DOHH2 (cell line): Measurements from ENCODE around the gene LGR6.

Experiments
- H3F3A ChIP-seq: fragments of 200-600 bp; sonication (generic), shearing (Covaris generic); 2 replicates; pipeline ENCODE4 v1.6.0; 2016; ENCODE audit warnings: antibody characterized with exemption, mild to moderate bottlenecking; ENCODE audit not compliant: control insufficient read depth, insufficient read depth
- H3K27ac ChIP-seq: fragments of 200-600 bp; sonication (generic); 2 replicates; pipeline ENCODE4 v1.5.1; 2014; ENCODE audit warnings: low read depth, mild to moderate bottlenecking, low read length, moderate library complexity
- H3K27me3 ChIP-seq: fragments of 200-600 bp; sonication (generic); 2 replicates; pipeline ENCODE4 v1.6.1; 2014; ENCODE audit warnings: mild to moderate bottlenecking, low read length, mixed read lengths; ENCODE audit not compliant: control insufficient read depth
- H3K36me3 ChIP-seq: fragments of 200-600 bp; sonication (generic); 2 replicates; pipeline ENCODE4 v1.6.1; 2014; ENCODE audit warnings: mild to moderate bottlenecking, low read length, moderate library complexity, mixed read lengths; ENCODE audit not compliant: control insufficient read depth
- H3K4me1 ChIP-seq: fragments of 200-600 bp; sonication (generic); 2 replicates; pipeline ENCODE4 v1.6.1; 2014; ENCODE audit warnings: mild to moderate bottlenecking, low read length, mixed read lengths; ENCODE audit not compliant: control insufficient read depth
- H3K4me2 ChIP-seq: fragments of 200-600 bp; sonication (generic); 2 replicates; pipeline ENCODE4 v1.6.0; 2014; ENCODE audit warnings: mild to moderate bottlenecking, low read length, moderate library complexity
- H3K4me3 ChIP-seq: fragments of 200-600 bp; sonication (generic); 2 replicates; pipeline ENCODE4 v1.5.1; 2014; ENCODE audit warnings: mild to moderate bottlenecking, low read length, mixed read lengths
- H3K79me2 ChIP-seq: fragments of 200-600 bp; sonication (generic); 2 replicates; pipeline ENCODE4 v1.6.1; 2014; ENCODE audit warnings: mild to moderate bottlenecking, low read length, mixed read lengths; ENCODE audit not compliant: control insufficient read depth
- H3K9me2 ChIP-seq: fragments of 200-600 bp; sonication (generic); replicated peaks from 2 replicates; pipeline ENCODE4 v1.6.1; 2014; ENCODE audit warnings: mild to moderate bottlenecking, low read length, mixed read lengths; ENCODE audit not compliant: control insufficient read depth
- H3K9me3 ChIP-seq: fragments of 200-600 bp; sonication (generic); 2 replicates; pipeline ENCODE4 v1.6.1; 2014; ENCODE audit warnings: antibody characterized with exemption, low read length, mixed read lengths; ENCODE audit not compliant: control insufficient read depth, insufficient read depth
- H4K20me1 ChIP-seq: fragments of 200-600 bp; sonication (generic); 2 replicates; pipeline ENCODE4 v1.6.0; 2014; ENCODE audit warnings: low read depth, mild to moderate bottlenecking, antibody characterized with exemption, low read length, moderate library complexity; ENCODE audit not compliant: control insufficient read depth, insufficient read depth
- EZH2phosphoT487 ChIP-seq: fragments of 200-600 bp; sonication (generic); IDR thresholded peaks from 2 replicates; pipeline ENCODE4 v1.6.1; 2017; ENCODE audit warnings: borderline replicate concordance, mild to moderate bottlenecking, antibody characterized with exemption, low read length, moderate library complexity, mixed read lengths
- TF ChIP-seq, protein P1 (sequence below): fragments of 200-600 bp; sonication (generic); IDR thresholded peaks from one replicate; pipeline ENCODE4 v1.5.1; 2014; ENCODE audit warnings: antibody characterized with exemption, mild to moderate bottlenecking, low read depth, low read length; ENCODE audit not compliant: poor library complexity, severe bottlenecking

Gene LGR6

DNA sequence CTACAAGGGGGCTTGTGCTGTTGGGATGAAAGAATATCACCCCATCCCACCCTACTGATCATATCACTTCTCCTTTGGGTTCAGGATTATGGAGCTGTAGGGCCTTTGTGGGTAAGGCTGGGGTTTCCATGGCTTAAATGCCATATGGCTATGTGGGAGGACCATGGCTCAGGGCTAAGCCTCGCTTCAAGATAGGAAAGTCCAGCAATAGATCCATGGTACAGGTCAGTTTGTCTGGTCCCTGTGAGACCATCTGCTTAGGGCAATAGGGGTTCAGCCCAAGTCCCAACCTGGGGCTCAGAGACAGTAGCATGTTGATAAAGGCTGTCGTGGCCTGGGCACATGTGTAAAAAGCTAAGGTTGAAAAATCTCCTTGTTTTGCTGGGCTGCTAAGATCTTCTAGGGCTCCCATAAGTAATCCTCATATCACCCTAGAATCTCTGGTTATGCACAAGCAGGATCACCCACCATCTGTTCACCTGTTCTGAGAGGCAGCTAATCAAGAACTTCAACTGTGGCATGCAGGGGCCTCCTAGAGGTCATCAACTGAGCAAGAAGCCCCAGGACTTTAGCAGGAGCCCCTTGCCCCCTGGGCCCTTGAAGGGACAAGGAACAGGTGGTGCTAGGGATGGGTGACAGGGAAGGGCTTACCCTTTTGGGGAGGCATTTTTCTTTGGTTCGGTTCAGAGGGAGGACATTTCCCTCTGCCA lies 81.6 kb downstream of the LGR6 start:
- no peaks in the 10 kb centered on the region for H3K9me2 ChIP-seq
- H3K4me1 ChIP-seq: no peaks in the 10 kb centered on the region
- H3K9me3 ChIP-seq: no peaks in the 10 kb centered on the region
- TF ChIP-seq, protein P1, sequence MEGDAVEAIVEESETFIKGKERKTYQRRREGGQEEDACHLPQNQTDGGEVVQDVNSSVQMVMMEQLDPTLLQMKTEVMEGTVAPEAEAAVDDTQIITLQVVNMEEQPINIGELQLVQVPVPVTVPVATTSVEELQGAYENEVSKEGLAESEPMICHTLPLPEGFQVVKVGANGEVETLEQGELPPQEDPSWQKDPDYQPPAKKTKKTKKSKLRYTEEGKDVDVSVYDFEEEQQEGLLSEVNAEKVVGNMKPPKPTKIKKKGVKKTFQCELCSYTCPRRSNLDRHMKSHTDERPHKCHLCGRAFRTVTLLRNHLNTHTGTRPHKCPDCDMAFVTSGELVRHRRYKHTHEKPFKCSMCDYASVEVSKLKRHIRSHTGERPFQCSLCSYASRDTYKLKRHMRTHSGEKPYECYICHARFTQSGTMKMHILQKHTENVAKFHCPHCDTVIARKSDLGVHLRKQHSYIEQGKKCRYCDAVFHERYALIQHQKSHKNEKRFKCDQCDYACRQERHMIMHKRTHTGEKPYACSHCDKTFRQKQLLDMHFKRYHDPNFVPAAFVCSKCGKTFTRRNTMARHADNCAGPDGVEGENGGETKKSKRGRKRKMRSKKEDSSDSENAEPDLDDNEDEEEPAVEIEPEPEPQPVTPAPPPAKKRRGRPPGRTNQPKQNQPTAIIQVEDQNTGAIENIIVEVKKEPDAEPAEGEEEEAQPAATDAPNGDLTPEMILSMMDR: no peak
- TF ChIP-seq EZH2phosphoT487: no peak
- no peak overlapping the region for H3K27ac ChIP-seq
- H3K79me2 ChIP-seq: no peaks in the 10 kb centered on the region
- no peaks in the 10 kb centered on the region for H4K20me1 ChIP-seq
- H3K4me3 ChIP-seq: no peak overlapping the region
- peaks cover 18% of the 10 kb centered on the region for H3K27me3 ChIP-seq
- no peaks in the 10 kb centered on the region for H3K36me3 ChIP-seq
- H3K4me2 ChIP-seq: no peak overlapping the region
- H3F3A ChIP-seq: no peaks in the 10 kb centered on the region

DNA sequence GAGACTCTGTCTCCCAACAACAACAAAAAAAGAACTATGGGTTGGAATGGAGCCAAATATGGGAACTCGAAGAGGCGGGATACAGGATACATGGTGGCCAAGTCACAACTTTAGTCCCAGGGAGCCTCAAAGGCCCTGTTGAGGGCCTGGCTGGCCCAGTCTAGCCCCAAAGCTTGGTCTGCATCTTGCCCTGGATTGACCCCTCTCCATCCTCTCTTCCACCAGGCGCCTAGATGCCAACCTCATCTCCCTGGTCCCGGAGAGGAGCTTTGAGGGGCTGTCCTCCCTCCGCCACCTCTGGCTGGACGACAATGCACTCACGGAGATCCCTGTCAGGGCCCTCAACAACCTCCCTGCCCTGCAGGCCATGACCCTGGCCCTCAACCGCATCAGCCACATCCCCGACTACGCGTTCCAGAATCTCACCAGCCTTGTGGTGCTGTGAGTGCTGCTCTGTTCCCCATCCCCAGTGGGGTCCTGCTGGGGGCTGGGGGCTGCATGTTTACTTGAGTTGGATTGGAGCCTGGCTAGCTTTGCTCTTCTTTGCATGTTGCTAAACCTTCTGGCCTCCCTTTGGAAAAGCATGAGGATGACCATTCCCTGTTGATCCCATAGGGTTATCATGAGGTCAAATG lies 82.6 kb downstream of the LGR6 start:
- Histone ChIP-seq H3K9me3 (no peaks in the 10 kb centered on the region), H4K20me1 (no peaks in the 10 kb centered on the region), H3K9me2 (no peaks in the 10 kb centered on the region), H3K4me3 (no peak overlapping the region), H3K4me2 (no peak overlapping the region), H3K27ac (no peak overlapping the region), H3K27me3 (peaks cover 13% of the 10 kb centered on the region), H3K4me1 (no peaks in the 10 kb centered on the region), H3K36me3 (no peaks in the 10 kb centered on the region), H3F3A (no peaks in the 10 kb centered on the region), H3K79me2 (no peaks in the 10 kb centered on the region)
- TF ChIP-seq, protein P1: no peak
- TF ChIP-seq EZH2phosphoT487: no peak

DNA sequence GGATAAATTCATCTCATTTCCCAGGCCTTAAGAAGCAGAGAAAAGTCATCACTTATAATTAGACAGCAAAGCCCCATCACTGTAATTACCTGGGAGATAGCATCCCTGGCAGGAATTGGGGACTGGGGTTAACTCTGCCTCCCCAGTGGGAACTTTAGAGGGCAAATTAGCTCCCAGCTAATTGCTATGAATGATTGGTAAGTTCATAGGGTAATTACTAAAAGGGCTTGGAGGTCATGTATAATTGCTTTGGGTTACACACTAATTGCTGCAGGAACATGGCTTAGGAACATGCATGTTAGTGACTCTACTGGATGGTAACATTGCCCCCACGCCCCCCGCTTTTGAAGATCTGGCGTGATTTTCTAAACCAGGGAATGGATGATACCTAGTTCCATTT lies 83.3 kb downstream of the LGR6 start:
- Histone ChIP-seq H3K27ac (no peak overlapping the region), H3K36me3 (no peaks in the 10 kb centered on the region), H3K9me3 (no peaks in the 10 kb centered on the region), H3K27me3 (peaks cover 15% of the 10 kb centered on the region), H3K4me3 (no peak overlapping the region), H3F3A (no peaks in the 10 kb centered on the region), H3K4me1 (no peaks in the 10 kb centered on the region), H3K79me2 (no peaks in the 10 kb centered on the region), H3K4me2 (no peak overlapping the region), H3K9me2 (no peaks in the 10 kb centered on the region), H4K20me1 (no peaks in the 10 kb centered on the region)
- TF ChIP-seq, protein P1: no peak
- TF ChIP-seq EZH2phosphoT487: no peak
